ENCODE measurements around the gene SLC22A17.
A peak's percentile ranks its signal among the peaks of the same experiment; 100 is the strongest.

Gene SLC22A17

GRCh38 chr14:23307687-23308644 is 44.7 kb downstream of the SLC22A17 start:
- DNase-seq (ENCODE audit: low read depth): no peak

GRCh38 chr14:23307146-23307530 is 45.5 kb downstream of the SLC22A17 start:
- DNase-seq (ENCODE audit: low read depth): no peak

GRCh38 chr14:23306412-23307145 is 46.1 kb downstream of the SLC22A17 start, which contains the start of gene BCL2L2:
Gene BCL2L2 (plus strand): TSS chr14:23306833. CDS start chr14:23307768, 935 bp downstream.
- DNase-seq (ENCODE audit: low read depth): no peak

- peak; percentile 79 for DNase-seq (ENCODE audit: low read depth)
Observed at GRCh38 chr14:23302290-23303225, 50.1 kb downstream of the SLC22A17 start, which contains the start of gene PPP1R3E. Gene PPP1R3E (minus strand): TSS chr14:23302859. CDS start chr14:23302576, 283 bp downstream.

GRCh38 chr14:23301969-23302289 is 50.8 kb downstream of the SLC22A17 start:
- no peak for DNase-seq (ENCODE audit: low read depth)

GRCh38 chr14:23301288-23301968 is 51.3 kb downstream of the SLC22A17 start:
- DNase-seq (ENCODE audit: low read depth): peak; percentile 92

- no peak for DNase-seq (ENCODE audit: low read depth)
Observed at GRCh38 chr14:23300687-23301223, 51.9 kb downstream of the SLC22A17 start.

GRCh38 chr14:23299986-23300686 is 52.6 kb downstream of the SLC22A17 start:
- DNase-seq (ENCODE audit: low read depth): no peak

- no peak for DNase-seq (ENCODE audit: low read depth)
Observed at GRCh38 chr14:23299211-23299957, 53.3 kb downstream of the SLC22A17 start.

GRCh38 chr14:23297611-23298277 is 54.9 kb downstream of the SLC22A17 start:
- no peak for DNase-seq (ENCODE audit: low read depth)

- no peak for DNase-seq (ENCODE audit: low read depth)
Observed at GRCh38 chr14:23297096-23297495, 55.6 kb downstream of the SLC22A17 start.

Data from stimulated activated CD8-positive, alpha-beta memory T cell treated with anti-CD3 and anti-CD28 coated beads, Interleukin-12 subunit alpha, Interleukin-12 subunit beta, amount 100 ng/mL, for 1 hour (primary cell).